NT2/D1 (cell line): Measurements from ENCODE around the gene PRPF40A.

ENCODE experiments used
- DNase-seq: peaks from one replicate; pipeline ENCODE4 v3.0.0-alpha.2; 2011; ENCODE audit warnings: low read depth, low spot score
- H3K27me3 ChIP-seq: 2 replicates; pipeline ENCODE4 v1.6.0; 2011; ENCODE audit warnings: mild to moderate bottlenecking; ENCODE audit not compliant: insufficient read length, insufficient read depth
- H3K36me3 ChIP-seq: 2 replicates; pipeline ENCODE4 v1.6.1; 2011; ENCODE audit warnings: mild to moderate bottlenecking, low read length, mixed read lengths; ENCODE audit not compliant: insufficient read depth, insufficient read length
- H3K4me1 ChIP-seq: 2 replicates; pipeline ENCODE4 v1.5.1; 2011; ENCODE audit not compliant: insufficient read depth, insufficient read length
- H3K4me3 ChIP-seq: 2 replicates; pipeline ENCODE4 v1.5.1; 2011; ENCODE audit warnings: low read depth; ENCODE audit not compliant: insufficient read length
- H3K9ac ChIP-seq: 2 replicates; pipeline ENCODE4 v1.6.0; 2011; ENCODE audit warnings: low read depth; ENCODE audit not compliant: insufficient read length
- H3K9me3 ChIP-seq: 2 replicates; pipeline ENCODE4 v1.5.1; 2011; ENCODE audit warnings: mild to moderate bottlenecking, low read length; ENCODE audit not compliant: insufficient read depth
- SUZ12 ChIP-seq: IDR thresholded peaks from 2 replicates; pipeline ENCODE4 v1.6.1; 2011; ENCODE audit not compliant: insufficient read length, insufficient read depth; ENCODE audit errors: extremely low read depth
- YY1 ChIP-seq: IDR thresholded peaks from 2 replicates; pipeline ENCODE4 v1.6.1; 2011; ENCODE audit not compliant: insufficient read length, insufficient read depth
- ZNF274 ChIP-seq: IDR thresholded peaks from 2 replicates; pipeline ENCODE4 v1.6.1; 2011; ENCODE audit warnings: mild to moderate bottlenecking, low read depth, low read length

Gene PRPF40A

GRCh38 chr2:152650768-152651371 lies 66.4 kb downstream of the PRPF40A start:
- H3K9me3 ChIP-seq = no peaks in the 10 kb centered on the region
- TF ChIP-seq SUZ12 = no peak
- no peak for TF ChIP-seq YY1
- no peak for DNase-seq
- H3K27me3 ChIP-seq = no peaks in the 10 kb centered on the region
- H3K4me1 ChIP-seq = no peaks in the 10 kb centered on the region
- H3K4me3 ChIP-seq = no peak overlapping the region
- no peak overlapping the region for H3K9ac ChIP-seq
- H3K36me3 ChIP-seq = peaks cover 74% of the 10 kb centered on the region

GRCh38 chr2:152649997-152650396 lies 67.3 kb downstream of the PRPF40A start:
- Histone ChIP-seq H3K27me3 (no peaks in the 10 kb centered on the region), H3K9me3 (no peaks in the 10 kb centered on the region), H3K4me3 (no peak overlapping the region), H3K36me3 (peaks cover 71% of the 10 kb centered on the region), H3K9ac (no peak overlapping the region), H3K4me1 (no peaks in the 10 kb centered on the region)
- TF ChIP-seq YY1 (no peak), ZNF274 (no peak)
- no peak for DNase-seq

GRCh38 chr2:152648336-152648735 lies 68.9 kb downstream of the PRPF40A start:
- TF ChIP-seq SUZ12 = no peak
- TF ChIP-seq ZNF274 = no peak
- no peak for TF ChIP-seq YY1
- Histone ChIP-seq H3K9ac (no peak overlapping the region), H3K4me3 (no peak overlapping the region), H3K4me1 (no peaks in the 10 kb centered on the region), H3K27me3 (no peaks in the 10 kb centered on the region), H3K36me3 (peaks cover 68% of the 10 kb centered on the region), H3K9me3 (no peaks in the 10 kb centered on the region)
- DNase-seq = no peak

- Histone ChIP-seq H3K27me3 (no peaks in the 10 kb centered on the region), H3K9ac (no peak overlapping the region), H3K4me1 (no peaks in the 10 kb centered on the region), H3K9me3 (no peaks in the 10 kb centered on the region), H3K4me3 (no peak overlapping the region), H3K36me3 (peaks cover 61% of the 10 kb centered on the region)
- DNase-seq = no peak
- TF ChIP-seq YY1 = no peak
- TF ChIP-seq SUZ12 = no peak
- TF ChIP-seq ZNF274 = no peak
Observed at GRCh38 chr2:152647552-152647951, 69.7 kb downstream of the PRPF40A start.

GRCh38 chr2:152646775-152647174 lies 70.5 kb downstream of the PRPF40A start:
- DNase-seq = no peak
- H3K4me1 ChIP-seq = no peaks in the 10 kb centered on the region
- no peaks in the 10 kb centered on the region for H3K9me3 ChIP-seq
- no peak for TF ChIP-seq SUZ12
- no peak for TF ChIP-seq YY1
- no peak for TF ChIP-seq ZNF274
- H3K36me3 ChIP-seq = peaks cover 59% of the 10 kb centered on the region
- no peaks in the 10 kb centered on the region for H3K27me3 ChIP-seq
- no peak overlapping the region for H3K9ac ChIP-seq
- H3K4me3 ChIP-seq = no peak overlapping the region

- Histone ChIP-seq H3K36me3 (peaks cover 60% of the 10 kb centered on the region), H3K4me3 (no peak overlapping the region), H3K4me1 (no peaks in the 10 kb centered on the region), H3K27me3 (no peaks in the 10 kb centered on the region), H3K9me3 (no peaks in the 10 kb centered on the region), H3K9ac (no peak overlapping the region)
- TF ChIP-seq YY1 (no peak), ZNF274 (no peak), SUZ12 (no peak)
- DNase-seq = no peak
Observed at GRCh38 chr2:152646264-152646663, 71.0 kb downstream of the PRPF40A start.

- no peak overlapping the region for H3K9ac ChIP-seq
- peaks cover 59% of the 10 kb centered on the region for H3K36me3 ChIP-seq
- H3K4me3 ChIP-seq = no peak overlapping the region
- H3K27me3 ChIP-seq = no peaks in the 10 kb centered on the region
- H3K4me1 ChIP-seq = no peaks in the 10 kb centered on the region
- no peak for DNase-seq
- no peaks in the 10 kb centered on the region for H3K9me3 ChIP-seq
- TF ChIP-seq YY1 (no peak), ZNF274 (no peak), SUZ12 (no peak)
Observed at GRCh38 chr2:152644189-152644873, 72.9 kb downstream of the PRPF40A start.
